ENCODE measurements around the gene STXBP2. TPM values are rescaled to one million over a fixed set of nuclear protein-coding genes. Genes with fewer than 3 reads are reported as not detected.

Gene STXBP2
- total RNA-seq, 1 donor from 2014 or later = 96.3 TPM

- peak overlapping the region; percentile 22 for H3K27ac Mint-ChIP-seq
- intact Hi-C loops (cut with micrococcal nuclease) = no loop called here
- H3K4me3 Mint-ChIP-seq (ENCODE audit: low read depth) = peak overlapping the region; percentile 45
Observed at GRCh38 chr19:7658219-7658686, 21.3 kb downstream of the STXBP2 start.

GRCh38 chr19:7661744-7662538 lies 25.0 kb downstream of the STXBP2 start:
- no peaks in the 10 kb centered on the region for H3K9me3 Mint-ChIP-seq
- H3K27ac Mint-ChIP-seq = no peak overlapping the region
- DNase-seq (ENCODE audit: low spot score) = no peak
- peaks cover 10% of the 10 kb centered on the region for H3K27me3 Mint-ChIP-seq (ENCODE audit: low read depth)
- H3K4me1 Mint-ChIP-seq (ENCODE audit: low read depth) = peaks cover 12% of the 10 kb centered on the region
- H3K36me3 Mint-ChIP-seq (ENCODE audit: low read depth) = no peaks in the 10 kb centered on the region
- intact Hi-C loops (cut with micrococcal nuclease) = no loop called here
- H3K4me3 Mint-ChIP-seq (ENCODE audit: low read depth) = no peak overlapping the region

More at GRCh38 chr19:7658219-7658686, 21.3 kb downstream of the STXBP2 start:
- Mint-ChIP-seq H3K27me3 (ENCODE audit: low read depth) (peaks cover 3% of the 10 kb centered on the region), H3K9me3 (no peaks in the 10 kb centered on the region), H3K36me3 (ENCODE audit: low read depth) (no peaks in the 10 kb centered on the region), H3K4me1 (ENCODE audit: low read depth) (peaks cover 14% of the 10 kb centered on the region)
- peak; percentile 37 for DNase-seq (ENCODE audit: low spot score)

GRCh38 chr19:7662657-7663056 lies 25.7 kb downstream of the STXBP2 start:
- Mint-ChIP-seq H3K27ac (no peak overlapping the region), H3K27me3 (ENCODE audit: low read depth) (peaks cover 10% of the 10 kb centered on the region), H3K4me1 (ENCODE audit: low read depth) (peaks cover 6% of the 10 kb centered on the region), H3K9me3 (no peaks in the 10 kb centered on the region), H3K4me3 (ENCODE audit: low read depth) (no peak overlapping the region), H3K36me3 (ENCODE audit: low read depth) (no peaks in the 10 kb centered on the region)
- no peak for DNase-seq (ENCODE audit: low spot score)
- intact Hi-C loops (cut with micrococcal nuclease) = no loop called here

GRCh38 chr19:7663706-7664105 lies 26.8 kb downstream of the STXBP2 start:
- no peak overlapping the region for H3K27ac Mint-ChIP-seq
- intact Hi-C loops (cut with micrococcal nuclease) = no loop called here
- DNase-seq (ENCODE audit: low spot score) = no peak
- no peaks in the 10 kb centered on the region for H3K36me3 Mint-ChIP-seq (ENCODE audit: low read depth)
- H3K4me3 Mint-ChIP-seq (ENCODE audit: low read depth) = no peak overlapping the region
- H3K9me3 Mint-ChIP-seq = no peaks in the 10 kb centered on the region
- no peaks in the 10 kb centered on the region for H3K4me1 Mint-ChIP-seq (ENCODE audit: low read depth)
- H3K27me3 Mint-ChIP-seq (ENCODE audit: low read depth) = peaks cover 10% of the 10 kb centered on the region

- no peaks in the 10 kb centered on the region for H3K36me3 Mint-ChIP-seq (ENCODE audit: low read depth)
- H3K4me3 Mint-ChIP-seq (ENCODE audit: low read depth) = no peak overlapping the region
- intact Hi-C loops (cut with micrococcal nuclease) = no loop called here
Observed at GRCh38 chr19:7665076-7665475, 28.2 kb downstream of the STXBP2 start.

GRCh38 chr19:7668842-7669241 lies 31.9 kb downstream of the STXBP2 start, which contains the start of gene RETN:
TSS of gene RETN (plus strand) at chr19:7669049. CDS start at chr19:7669327, 278 bp downstream.
- H3K27me3 Mint-ChIP-seq (ENCODE audit: low read depth) = peaks cover 30% of the 10 kb centered on the region
- no peaks in the 10 kb centered on the region for H3K36me3 Mint-ChIP-seq (ENCODE audit: low read depth)
- no peak within 1 kb of the TSS for H3K27ac Mint-ChIP-seq
- H3K9me3 Mint-ChIP-seq = no peaks in the 10 kb centered on the region
- intact Hi-C loops (cut with micrococcal nuclease) = no loop called here
- DNase-seq (ENCODE audit: low spot score) = no peak
- peaks cover 7% of the 10 kb centered on the region for H3K4me1 Mint-ChIP-seq (ENCODE audit: low read depth)
- H3K4me3 Mint-ChIP-seq (ENCODE audit: low read depth) = no peak within 1 kb of the TSS

More at GRCh38 chr19:7665076-7665475, 28.2 kb downstream of the STXBP2 start:
- peaks cover 17% of the 10 kb centered on the region for H3K27me3 Mint-ChIP-seq (ENCODE audit: low read depth)
- DNase-seq (ENCODE audit: low spot score) = no peak
- no peaks in the 10 kb centered on the region for H3K9me3 Mint-ChIP-seq
- no peak overlapping the region for H3K27ac Mint-ChIP-seq
- peaks cover 3% of the 10 kb centered on the region for H3K4me1 Mint-ChIP-seq (ENCODE audit: low read depth)

- peaks cover 3% of the 10 kb centered on the region for H3K9me3 Mint-ChIP-seq
- H3K4me3 Mint-ChIP-seq (ENCODE audit: low read depth) = no peak overlapping the region
- H3K4me1 Mint-ChIP-seq (ENCODE audit: low read depth) = peaks cover 7% of the 10 kb centered on the region
- no peak overlapping the region for H3K27ac Mint-ChIP-seq
- no peaks in the 10 kb centered on the region for H3K36me3 Mint-ChIP-seq (ENCODE audit: low read depth)
- intact Hi-C loops (cut with micrococcal nuclease) = no loop called here
- peaks cover 35% of the 10 kb centered on the region for H3K27me3 Mint-ChIP-seq (ENCODE audit: low read depth)
- DNase-seq (ENCODE audit: low spot score) = no peak
Observed at GRCh38 chr19:7669641-7670040, 32.7 kb downstream of the STXBP2 start.

GRCh38 chr19:7670150-7670783 lies 33.4 kb downstream of the STXBP2 start:
- H3K27ac Mint-ChIP-seq = no peak overlapping the region
- intact Hi-C loops (cut with micrococcal nuclease) = no loop called here
- peaks cover 7% of the 10 kb centered on the region for H3K4me1 Mint-ChIP-seq (ENCODE audit: low read depth)
- DNase-seq (ENCODE audit: low spot score) = no peak
- peaks cover 35% of the 10 kb centered on the region for H3K27me3 Mint-ChIP-seq (ENCODE audit: low read depth)
- no peaks in the 10 kb centered on the region for H3K36me3 Mint-ChIP-seq (ENCODE audit: low read depth)
- H3K4me3 Mint-ChIP-seq (ENCODE audit: low read depth) = peak overlapping the region; percentile 54
- H3K9me3 Mint-ChIP-seq = peaks cover 3% of the 10 kb centered on the region

GRCh38 chr19:7670790-7671189 lies 33.9 kb downstream of the STXBP2 start:
- no peak for DNase-seq (ENCODE audit: low spot score)
- intact Hi-C loops (cut with micrococcal nuclease) = no loop called here
- H3K4me3 Mint-ChIP-seq (ENCODE audit: low read depth) = peak overlapping the region; percentile 54
- peaks cover 33% of the 10 kb centered on the region for H3K27me3 Mint-ChIP-seq (ENCODE audit: low read depth)
- no peaks in the 10 kb centered on the region for H3K36me3 Mint-ChIP-seq (ENCODE audit: low read depth)
- H3K9me3 Mint-ChIP-seq = peaks cover 3% of the 10 kb centered on the region
- no peak overlapping the region for H3K27ac Mint-ChIP-seq
- peaks cover 9% of the 10 kb centered on the region for H3K4me1 Mint-ChIP-seq (ENCODE audit: low read depth)

- Mint-ChIP-seq H3K27ac (no peak overlapping the region), H3K9me3 (peaks cover 3% of the 10 kb centered on the region), H3K36me3 (ENCODE audit: low read depth) (no peaks in the 10 kb centered on the region), H3K4me1 (ENCODE audit: low read depth) (peaks cover 20% of the 10 kb centered on the region), H3K4me3 (ENCODE audit: low read depth) (no peak overlapping the region), H3K27me3 (ENCODE audit: low read depth) (peaks cover 42% of the 10 kb centered on the region)
- DNase-seq (ENCODE audit: low spot score) = no peak
- intact Hi-C loops (cut with micrococcal nuclease) = no loop called here
Observed at GRCh38 chr19:7672522-7672921, 35.6 kb downstream of the STXBP2 start.

- peak; percentile 25 for DNase-seq (ENCODE audit: low spot score)
- peaks cover 31% of the 10 kb centered on the region for H3K4me1 Mint-ChIP-seq (ENCODE audit: low read depth)
- H3K27ac Mint-ChIP-seq = no peak overlapping the region
- peaks cover 51% of the 10 kb centered on the region for H3K27me3 Mint-ChIP-seq (ENCODE audit: low read depth)
- peaks cover 3% of the 10 kb centered on the region for H3K9me3 Mint-ChIP-seq
- H3K36me3 Mint-ChIP-seq (ENCODE audit: low read depth) = no peaks in the 10 kb centered on the region
- intact Hi-C loops (cut with micrococcal nuclease) = no loop called here
- no peak overlapping the region for H3K4me3 Mint-ChIP-seq (ENCODE audit: low read depth)
Observed at GRCh38 chr19:7674010-7675005, 37.4 kb downstream of the STXBP2 start.

GRCh38 chr19:7676376-7676775 lies 39.5 kb downstream of the STXBP2 start:
- Mint-ChIP-seq H3K27ac (no peak overlapping the region), H3K4me1 (ENCODE audit: low read depth) (peaks cover 36% of the 10 kb centered on the region), H3K4me3 (ENCODE audit: low read depth) (no peak overlapping the region), H3K9me3 (peaks cover 3% of the 10 kb centered on the region), H3K36me3 (ENCODE audit: low read depth) (no peaks in the 10 kb centered on the region), H3K27me3 (ENCODE audit: low read depth) (peaks cover 39% of the 10 kb centered on the region)
- intact Hi-C loops (cut with micrococcal nuclease) = no loop called here
- DNase-seq (ENCODE audit: low spot score) = no peak

Data from activated T-helper 2 cell treated with anti-CD3 and anti-CD28 coated beads, Interferon-gamma antibody, Interleukin-2, Interleukin-4, amounts not matched to agents 10 μg/mL and 5 μg/mL and 100 μg/mL, durations not matched to agents 14 hours and 24 hours and 36 hours (primary cell).